Testis (tissue), 3 donors: ENCODE measurements around the gene PTHLH. TPM values are rescaled to one million over a fixed set of nuclear protein-coding genes. Genes with fewer than 3 reads are reported as not detected.

Experiments used
- DNase-seq: peaks from one replicate; pipeline ENCODE4 v3.0.0-alpha.2; 2019
- H3K27ac ChIP-seq, 2 donors: fragments of 200-600 bp; sonication (generic); one replicate each; pipeline ENCODE4 v1.5.1; 2019
- H3K27me3 ChIP-seq: fragments of 200-600 bp; sonication (generic); one replicate; pipeline ENCODE4 v1.5.1; 2019
- H3K36me3 ChIP-seq: fragments of 200-600 bp; sonication (generic); one replicate; pipeline ENCODE4 v1.5.1; 2017; ENCODE audit warnings: low read depth; ENCODE audit errors: missing control alignments
- H3K4me1 ChIP-seq: fragments of 200-600 bp; sonication (generic); one replicate; pipeline ENCODE4 v1.5.1; 2019
- H3K4me3 ChIP-seq, 2 donors: fragments of 200-600 bp; sonication (generic); one replicate each; pipeline ENCODE4 v1.5.1; 2017 to 2019
- H3K9me3 ChIP-seq: fragments of 200-600 bp; sonication (generic); one replicate; pipeline ENCODE4 v1.5.1; 2017
- POLR2A ChIP-seq: fragments of 450-650 bp; IDR thresholded peaks from one replicate; pipeline ENCODE4 v1.6.1; 2017; ENCODE audit warnings: antibody characterized with exemption, mild to moderate bottlenecking, moderate library complexity
- WGBS, 2 donors: methylation state at CpG; one replicate each; pipeline ENCODE4 v1.1.5; 2018; 5-methylcytosine and 5-hydroxymethylcytosine counted together
- intact Hi-C: fragments of 100-400 bp; cut with DNase I; formaldehyde crosslinking; loops from one replicate; pipeline ENCODE4 v1.15.1; 2023; ENCODE audit warnings: low total_unique reads
- polyA plus RNA-seq: library from polyadenylated mRNA; stranded (reverse); fragments of 350-450 nt; fragmentation: Illumina TruSeq; extraction: RNeasy Lipid Tissue Mini Kit (QIAGEN cat#74804); gene quantifications from one replicate; pipeline ENCODE4 v1.2.3, GENCODE V29; 2014; ENCODE audit warnings: low read depth, low replicate concordance; ENCODE audit not compliant: insufficient read depth
- total RNA-seq, 2 donors: library from RNA; depleted of rRNA; stranded (reverse); fragments of >200 nt; gene quantifications; one replicate each; pipeline ENCODE4 v1.2.3, GENCODE V29; 2016
- TF ChIP-seq, protein P1 (sequence below), 3 experiments: fragments of 450-650 bp in 2 of 3; fragments of 200-600 bp in 1 of 3; sonication (generic) in 1 of 3; IDR thresholded peaks; one replicate each; pipeline ENCODE4 v1.5.1; 2016 to 2019; ENCODE audit warnings: antibody characterized with exemption in 3 of 3, mild to moderate bottlenecking in 2 of 3, moderate library complexity in 1 of 3

The PTHLH gene
- total and polyA plus RNA-seq, 3 donors from 2014 or later, result 0.47 to 2.5 (median 0.50) TPM

DNA sequence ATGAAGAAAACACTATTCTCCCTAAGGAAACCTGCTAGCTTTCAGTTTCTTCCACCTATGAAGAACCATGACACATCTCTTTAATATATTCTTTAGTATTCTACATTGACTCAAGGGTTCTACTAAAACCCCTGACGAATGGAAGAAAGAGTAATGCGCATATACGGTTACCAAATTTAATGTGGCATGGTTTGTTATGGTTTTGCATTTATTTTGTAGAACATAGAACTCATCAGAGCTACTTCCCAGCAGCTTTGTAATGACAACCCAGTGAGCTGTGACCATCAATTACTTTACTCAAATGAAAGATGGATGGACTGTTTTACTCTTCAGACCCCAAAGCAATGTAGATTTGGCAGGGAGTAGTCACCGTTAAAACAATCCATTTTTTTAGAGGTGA, 19.2 kb downstream of the PTHLH start:
- no peak for DNase-seq
- Histone ChIP-seq H3K27ac (no peak overlapping the region), H3K36me3 (no peaks in the 10 kb centered on the region), H3K4me3 (no peak overlapping the region), H3K27me3 (no peaks in the 10 kb centered on the region), H3K4me1 (no peaks in the 10 kb centered on the region), H3K9me3 (no peaks in the 10 kb centered on the region)
- 86 to 95% methylated on average over 4 of the region's 4 CpGs for WGBS, 2 donors
- intact Hi-C loops, result no loop called here
- TF ChIP-seq POLR2A, result no peak
- TF ChIP-seq, protein P1, sequence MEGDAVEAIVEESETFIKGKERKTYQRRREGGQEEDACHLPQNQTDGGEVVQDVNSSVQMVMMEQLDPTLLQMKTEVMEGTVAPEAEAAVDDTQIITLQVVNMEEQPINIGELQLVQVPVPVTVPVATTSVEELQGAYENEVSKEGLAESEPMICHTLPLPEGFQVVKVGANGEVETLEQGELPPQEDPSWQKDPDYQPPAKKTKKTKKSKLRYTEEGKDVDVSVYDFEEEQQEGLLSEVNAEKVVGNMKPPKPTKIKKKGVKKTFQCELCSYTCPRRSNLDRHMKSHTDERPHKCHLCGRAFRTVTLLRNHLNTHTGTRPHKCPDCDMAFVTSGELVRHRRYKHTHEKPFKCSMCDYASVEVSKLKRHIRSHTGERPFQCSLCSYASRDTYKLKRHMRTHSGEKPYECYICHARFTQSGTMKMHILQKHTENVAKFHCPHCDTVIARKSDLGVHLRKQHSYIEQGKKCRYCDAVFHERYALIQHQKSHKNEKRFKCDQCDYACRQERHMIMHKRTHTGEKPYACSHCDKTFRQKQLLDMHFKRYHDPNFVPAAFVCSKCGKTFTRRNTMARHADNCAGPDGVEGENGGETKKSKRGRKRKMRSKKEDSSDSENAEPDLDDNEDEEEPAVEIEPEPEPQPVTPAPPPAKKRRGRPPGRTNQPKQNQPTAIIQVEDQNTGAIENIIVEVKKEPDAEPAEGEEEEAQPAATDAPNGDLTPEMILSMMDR (IDR thresholded peaks at IDR 0.05), result no peak

- Histone ChIP-seq H3K4me3 (no peak overlapping the region), H3K27ac (no peak overlapping the region), H3K36me3 (no peaks in the 10 kb centered on the region), H3K4me1 (no peaks in the 10 kb centered on the region), H3K27me3 (no peaks in the 10 kb centered on the region), H3K9me3 (no peaks in the 10 kb centered on the region)
- 86 to 88% methylated on average over 5 of the region's 5 CpGs for WGBS, 2 donors
- no peak for DNase-seq
- intact Hi-C loops, result no loop called here
- TF ChIP-seq, protein P1 (IDR thresholded peaks at IDR 0.05), result no peak
- TF ChIP-seq POLR2A, result no peak
These were observed 20.0 kb downstream of the PTHLH start for GRCh38 chr12:27952510-27952909.

- no peak for DNase-seq
- TF ChIP-seq POLR2A, result no peak
- Histone ChIP-seq H3K27me3 (no peaks in the 10 kb centered on the region), H3K9me3 (no peaks in the 10 kb centered on the region), H3K27ac (no peak overlapping the region), H3K4me1 (no peaks in the 10 kb centered on the region), H3K36me3 (no peaks in the 10 kb centered on the region), H3K4me3 (no peak overlapping the region)
- WGBS, 2 donors, result 71 to 73% methylated on average over 7 of the region's 7 CpGs
- intact Hi-C loops, result no loop called here
These were observed 20.6 kb downstream of the PTHLH start for GRCh38 chr12:27951898-27952297.

- no peaks in the 10 kb centered on the region for H3K27me3 ChIP-seq
- H3K27ac ChIP-seq, result no peak overlapping the region
- H3K9me3 ChIP-seq, result no peaks in the 10 kb centered on the region
- H3K36me3 ChIP-seq, result no peaks in the 10 kb centered on the region
- no peak for TF ChIP-seq POLR2A
- TF ChIP-seq, protein P1 (IDR thresholded peaks at IDR 0.05), result no peak
- H3K4me1 ChIP-seq, result no peaks in the 10 kb centered on the region
- intact Hi-C loops, result no loop called here
- no peak for DNase-seq
- H3K4me3 ChIP-seq, result no peak overlapping the region
- 79 to 83% methylated on average over 1 of the region's 1 CpG for WGBS, 2 donors
These were observed 26.1 kb downstream of the PTHLH start for GRCh38 chr12:27946421-27946820.

DNA sequence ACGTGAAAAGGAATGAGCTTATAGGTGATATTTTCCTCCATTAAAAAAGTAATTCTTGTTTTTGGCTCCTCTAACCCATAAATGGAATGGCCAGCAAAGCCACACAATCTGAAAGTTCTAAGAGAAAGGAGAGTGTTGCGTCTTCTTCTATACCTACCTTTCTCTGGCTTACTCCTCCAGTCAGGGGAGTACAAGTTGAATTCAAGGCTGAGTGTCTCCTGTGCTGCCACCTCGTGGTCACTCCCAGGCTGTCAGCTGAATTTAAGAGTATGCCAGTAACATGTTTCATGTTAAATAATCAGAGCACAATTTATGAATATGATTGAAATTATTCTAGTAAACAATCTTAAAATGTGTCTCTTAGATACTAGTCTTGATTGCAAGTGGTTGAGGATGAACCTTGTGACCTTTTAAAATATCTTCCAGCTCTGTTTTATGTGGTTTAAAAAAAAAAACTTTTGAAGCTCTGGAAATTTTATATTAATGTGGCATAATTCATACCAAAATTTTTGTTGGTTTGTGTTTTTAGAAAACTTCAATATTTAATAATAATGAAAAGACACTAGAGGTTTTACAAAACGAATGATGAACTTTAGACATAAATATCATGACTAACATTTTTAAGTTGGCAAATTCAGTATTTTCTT, 31.7 kb downstream of the PTHLH start:
- intact Hi-C loops, result no loop called here
- TF ChIP-seq, protein P1 (IDR thresholded peaks at IDR 0.05), result peak; percentile 67 to 84 (median 75)
- no peak for TF ChIP-seq POLR2A
- DNase-seq, result peak; percentile 91
- no peaks in the 10 kb centered on the region for H3K4me1 ChIP-seq
- no peak overlapping the region for H3K4me3 ChIP-seq
- H3K9me3 ChIP-seq, result no peaks in the 10 kb centered on the region
- no peaks in the 10 kb centered on the region for H3K36me3 ChIP-seq
- 40 to 45% methylated on average over 4 of the region's 4 CpGs for WGBS, 2 donors
- H3K27me3 ChIP-seq, result no peaks in the 10 kb centered on the region
- no peak overlapping the region for H3K27ac ChIP-seq
